ENCODE results near the gene SMU1.

- no peak for TF ChIP-seq CTCF (IDR thresholded peaks at IDR 0.05)
- TF ChIP-seq POLR2A (IDR thresholded peaks at IDR 0.05): no peak
Measured at GRCh38 chr9:33011831-33012230, 64.6 kb downstream of the SMU1 start.

Data from Peyer's patch (tissue), 4 donors.